GM12801 (cell line): ENCODE data around the gene LCLAT1.

Experiments
- CTCF ChIP-seq: IDR thresholded peaks from one replicate; pipeline ENCODE4 v1.5.1; 2011; ENCODE audit warnings: control low read depth; ENCODE audit not compliant: insufficient read length; ENCODE audit errors: extremely low read depth

Gene LCLAT1

GRCh38 chr2:30688956-30689401 is 241.9 kb downstream of the LCLAT1 start:
- no peak for TF ChIP-seq CTCF

GRCh38 chr2:30689496-30690125 is 242.6 kb downstream of the LCLAT1 start:
- no peak for TF ChIP-seq CTCF

- TF ChIP-seq CTCF: no peak
Measured at GRCh38 chr2:30690126-30690561, 243.1 kb downstream of the LCLAT1 start.

- no peak for TF ChIP-seq CTCF
Measured at GRCh38 chr2:30691091-30691947, 244.3 kb downstream of the LCLAT1 start.

- TF ChIP-seq CTCF: no peak
Measured at GRCh38 chr2:30691948-30692828, 245.1 kb downstream of the LCLAT1 start.

- no peak for TF ChIP-seq CTCF
Measured at GRCh38 chr2:30692829-30693275, 245.8 kb downstream of the LCLAT1 start.
